Activated T-helper 1 cell treated with anti-CD3 and anti-CD28 coated beads, Interleukin-12 subunit alpha, Interleukin-12 subunit beta, Interleukin-2, Interleukin-4 antibody, amounts not matched to agents 30 ng/mL and 10 ng/mL and 1 ng/mL, durations not matched to agents 14 hours and 24 hours and 36 hours (primary cell): Measurements from ENCODE around the gene IGF2R. TPM values are rescaled to one million over a fixed set of nuclear protein-coding genes. Genes with fewer than 3 reads are reported as not detected.

Source experiments
- DNase-seq: peaks from one replicate; pipeline ENCODE4 v3.0.0; 2021; ENCODE audit warnings: low spot score
- H3K27ac Mint-ChIP-seq: one replicate; pipeline ENCODE4 v1.8.0; 2021; ENCODE audit warnings: mild to moderate bottlenecking, mixed read lengths
- H3K27me3 Mint-ChIP-seq: one replicate; pipeline ENCODE4 v1.8.0; 2022; ENCODE audit warnings: mild to moderate bottlenecking, moderate library complexity, mixed read lengths; ENCODE audit not compliant: insufficient read depth
- H3K36me3 Mint-ChIP-seq: one replicate; pipeline ENCODE4 v1.8.0; 2021; ENCODE audit warnings: low read depth, mixed read lengths
- H3K4me1 Mint-ChIP-seq: one replicate; pipeline ENCODE4 v1.8.0; 2021; ENCODE audit warnings: low read depth, mixed read lengths
- H3K4me3 Mint-ChIP-seq: one replicate; pipeline ENCODE4 v1.8.0; 2021; ENCODE audit warnings: mild to moderate bottlenecking, moderate library complexity, mixed read lengths
- H3K9me3 Mint-ChIP-seq: one replicate; pipeline ENCODE4 v1.8.0; 2021; ENCODE audit warnings: mixed read lengths
- intact Hi-C: fragments of 100-400 bp; cut with micrococcal nuclease; formaldehyde crosslinking; loops from one replicate; pipeline ENCODE4 v1.15.1; 2024
- total RNA-seq: library from RNA; stranded (reverse); gene quantifications from 2 replicates; pipeline ENCODE4 v1.2.3, GENCODE V29; 2022

Gene IGF2R
- total RNA-seq, 1 donor from 2014 or later: 126 TPM

DNA sequence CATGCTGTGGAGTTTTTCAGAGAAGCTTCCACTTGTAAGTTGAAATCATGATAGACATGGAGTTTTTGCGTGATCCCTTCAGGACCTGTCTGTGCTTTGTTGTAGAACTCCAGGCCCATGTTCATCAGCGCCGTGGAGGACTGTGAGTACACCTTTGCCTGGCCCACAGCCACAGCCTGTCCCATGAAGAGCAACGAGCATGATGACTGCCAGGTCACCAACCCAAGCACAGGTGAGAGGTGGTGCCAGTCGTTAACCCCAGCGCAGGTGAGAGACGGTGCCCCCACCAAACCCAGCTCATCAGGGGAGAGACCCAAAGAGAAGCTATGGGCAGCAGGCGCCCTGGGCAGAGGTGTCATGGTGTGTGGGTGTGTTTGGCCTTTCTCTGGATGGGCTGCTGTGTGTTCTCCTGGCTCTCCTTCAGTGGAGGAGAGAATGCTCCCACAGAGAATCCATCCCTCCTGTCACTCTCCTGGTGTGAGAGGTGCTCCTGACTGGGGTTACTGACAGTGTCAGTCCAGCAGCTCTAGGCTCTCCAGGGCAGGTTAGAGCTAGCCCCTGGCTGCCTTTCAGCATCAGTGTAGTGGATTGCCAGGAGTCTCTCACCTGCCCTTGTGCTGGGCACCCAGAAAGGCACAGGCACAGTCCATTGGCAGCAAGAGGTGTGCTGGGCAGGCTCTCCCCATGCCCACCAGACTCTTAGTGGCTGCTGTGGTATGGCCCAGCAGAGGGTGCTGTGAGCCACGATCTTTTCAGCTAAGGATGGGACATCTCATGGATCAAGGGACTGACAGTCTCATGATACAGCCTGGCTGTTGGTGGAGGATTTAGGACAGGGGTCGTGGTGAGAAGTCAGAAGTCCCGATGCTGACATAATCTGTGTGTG is 103.2 kb downstream of the IGF2R start:
- peaks cover 50% of the 10 kb centered on the region for H3K4me1 Mint-ChIP-seq
- H3K9me3 Mint-ChIP-seq: no peaks in the 10 kb centered on the region
- no peak overlapping the region for H3K4me3 Mint-ChIP-seq
- H3K27ac Mint-ChIP-seq: no peak overlapping the region
- H3K27me3 Mint-ChIP-seq: no peaks in the 10 kb centered on the region
- DNase-seq: no peak
- peaks cover 79% of the 10 kb centered on the region for H3K36me3 Mint-ChIP-seq
- intact Hi-C loops: no loop called here

DNA sequence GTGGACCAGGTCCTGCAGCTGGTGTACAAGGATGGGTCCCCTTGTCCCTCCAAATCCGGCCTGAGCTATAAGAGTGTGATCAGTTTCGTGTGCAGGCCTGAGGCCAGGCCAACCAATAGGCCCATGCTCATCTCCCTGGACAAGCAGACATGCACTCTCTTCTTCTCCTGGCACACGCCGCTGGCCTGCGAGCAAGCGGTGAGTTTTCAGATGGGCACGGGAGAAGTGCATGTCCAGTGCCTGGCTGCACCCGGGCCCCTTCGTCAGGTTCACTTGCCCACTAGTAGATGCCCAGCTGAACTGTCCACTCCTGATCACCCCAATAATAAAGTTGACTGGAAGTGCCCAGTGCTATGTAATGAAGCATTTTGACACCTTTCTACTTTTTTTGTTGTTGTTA is 104.4 kb downstream of the IGF2R start:
- DNase-seq: no peak
- Mint-ChIP-seq H3K9me3 (no peaks in the 10 kb centered on the region), H3K27ac (peak overlapping the region; percentile 60), H3K36me3 (peaks cover 71% of the 10 kb centered on the region), H3K4me3 (no peak overlapping the region), H3K27me3 (no peaks in the 10 kb centered on the region), H3K4me1 (peaks cover 39% of the 10 kb centered on the region)
- intact Hi-C loops: no loop called here

DNA sequence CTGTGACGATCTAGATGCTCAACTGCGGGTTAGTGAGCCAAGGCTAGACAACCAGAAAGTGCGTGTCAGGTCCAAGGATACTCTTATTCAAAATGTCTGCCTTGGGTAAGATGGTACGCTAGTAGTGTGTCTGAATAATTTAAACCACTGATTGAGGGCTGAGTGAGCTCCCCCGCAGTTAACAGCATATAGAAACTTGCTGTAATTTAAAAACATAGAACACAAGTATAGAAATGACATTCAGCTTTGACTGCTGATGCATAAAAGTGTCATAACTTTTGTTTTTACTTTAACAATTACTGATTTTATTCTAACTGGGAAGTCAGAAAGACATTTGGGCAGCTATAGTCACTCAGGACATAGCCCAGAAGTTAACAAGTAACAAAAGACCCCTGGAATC is 107.1 kb downstream of the IGF2R start:
- Mint-ChIP-seq H3K27ac (no peak overlapping the region), H3K9me3 (no peaks in the 10 kb centered on the region), H3K27me3 (no peaks in the 10 kb centered on the region), H3K4me3 (no peak overlapping the region), H3K36me3 (peaks cover 60% of the 10 kb centered on the region), H3K4me1 (peaks cover 14% of the 10 kb centered on the region)
- DNase-seq: no peak
- intact Hi-C loops: loop anchor here (5.0 kb wide), 1 partner anchor 329 kb away; no protein-coding TSS in a partner anchor

DNA sequence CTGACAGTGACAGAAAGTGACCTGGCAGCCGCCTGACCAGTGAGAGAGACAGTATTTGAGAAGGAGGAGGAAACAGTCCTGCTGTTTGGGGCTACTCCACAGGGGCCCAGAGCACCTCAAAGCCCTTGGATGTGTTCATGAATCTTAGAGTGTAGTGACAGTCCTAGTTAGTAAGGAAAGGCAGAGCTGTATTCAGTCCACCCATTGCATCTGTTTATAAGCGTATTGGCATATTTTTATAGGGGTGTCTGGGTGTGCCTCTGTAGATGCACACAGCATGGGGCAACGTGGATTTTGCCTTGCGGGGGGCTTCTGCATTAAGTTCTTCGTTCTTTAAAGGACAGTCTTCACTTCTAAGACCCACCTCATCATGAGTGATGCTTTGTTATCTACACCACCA is 108.1 kb downstream of the IGF2R start:
- Mint-ChIP-seq H3K36me3 (peaks cover 60% of the 10 kb centered on the region), H3K4me1 (peaks cover 8% of the 10 kb centered on the region), H3K27ac (no peak overlapping the region), H3K9me3 (no peaks in the 10 kb centered on the region), H3K4me3 (no peak overlapping the region), H3K27me3 (no peaks in the 10 kb centered on the region)
- DNase-seq: no peak
- intact Hi-C loops: loop anchor here (5.0 kb wide), 1 partner anchor 330 kb away; no protein-coding TSS in a partner anchor

DNA sequence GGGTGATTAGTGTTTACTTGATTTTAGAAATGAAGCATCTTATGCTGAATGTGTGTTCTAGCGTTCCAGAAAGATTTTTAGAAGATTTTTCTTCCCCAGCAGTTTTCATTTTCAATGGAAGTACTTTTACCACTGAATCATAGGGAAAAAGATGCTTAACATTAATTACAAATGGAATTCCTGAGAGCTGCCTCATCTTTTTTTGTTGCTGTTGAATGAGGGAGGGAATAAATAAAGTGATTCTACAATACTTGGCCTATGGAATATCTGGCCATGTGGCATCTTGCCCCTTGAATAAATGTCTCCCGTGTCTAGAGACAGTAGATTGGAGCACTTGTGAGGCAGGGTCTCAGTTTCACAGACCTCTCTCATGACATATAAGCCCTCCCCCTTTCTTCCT is 108.6 kb downstream of the IGF2R start:
- H3K36me3 Mint-ChIP-seq: peaks cover 58% of the 10 kb centered on the region

DNA sequence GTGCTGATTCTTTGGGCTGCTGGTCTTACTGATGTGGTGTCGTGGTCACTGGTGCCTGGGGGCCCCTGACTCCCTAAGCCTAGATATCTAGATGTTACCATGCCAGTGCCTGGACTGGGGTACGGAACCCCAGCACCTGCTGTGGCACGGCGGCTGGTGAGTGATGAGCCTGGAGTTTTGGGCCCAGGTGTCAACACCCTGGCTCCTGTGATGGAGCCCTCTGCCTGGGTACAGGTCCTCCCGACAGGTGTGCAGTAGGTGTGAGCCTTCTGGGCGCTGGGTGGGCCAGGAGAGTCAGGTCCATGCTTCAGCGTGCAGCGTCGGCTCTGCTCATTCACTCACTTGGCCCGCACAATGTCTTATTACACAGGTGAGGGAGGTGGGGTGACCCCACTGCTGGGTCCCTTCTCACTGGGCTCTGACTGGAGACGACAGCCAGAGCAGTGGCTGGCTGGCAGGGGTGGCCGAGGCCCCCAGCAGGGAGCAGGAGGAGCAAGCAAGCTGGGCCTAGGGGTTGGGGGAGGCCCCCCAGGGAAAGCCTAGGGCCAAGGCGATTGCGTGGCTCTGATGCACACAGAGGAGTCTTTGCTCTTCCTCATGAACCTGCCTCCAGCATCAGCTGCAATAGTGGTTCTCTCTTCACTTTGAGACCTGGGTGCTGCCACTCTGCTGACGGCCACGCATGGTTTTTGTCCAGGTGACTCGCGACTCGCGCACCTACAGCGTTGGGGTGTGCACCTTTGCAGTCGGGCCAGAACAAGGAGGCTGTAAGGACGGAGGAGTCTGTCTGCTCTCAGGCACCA is 110.2 kb downstream of the IGF2R start:
- Mint-ChIP-seq H3K36me3 (peaks cover 59% of the 10 kb centered on the region), H3K27ac (no peak overlapping the region), H3K27me3 (no peaks in the 10 kb centered on the region), H3K4me3 (no peak overlapping the region), H3K9me3 (no peaks in the 10 kb centered on the region), H3K4me1 (peaks cover 10% of the 10 kb centered on the region)
- intact Hi-C loops: loop anchor here (5.0 kb wide), 1 partner anchor 332 kb away; no protein-coding TSS in a partner anchor
- no peak for DNase-seq

More for the DNA sequence above, 108.6 kb downstream of the IGF2R start:
- peaks cover 8% of the 10 kb centered on the region for H3K4me1 Mint-ChIP-seq
- H3K27me3 Mint-ChIP-seq: no peaks in the 10 kb centered on the region
- DNase-seq: no peak
- no peaks in the 10 kb centered on the region for H3K9me3 Mint-ChIP-seq
- intact Hi-C loops: loop anchor here (5.0 kb wide), 1 partner anchor 330 kb away; no protein-coding TSS in a partner anchor
- H3K4me3 Mint-ChIP-seq: no peak overlapping the region
- no peak overlapping the region for H3K27ac Mint-ChIP-seq

DNA sequence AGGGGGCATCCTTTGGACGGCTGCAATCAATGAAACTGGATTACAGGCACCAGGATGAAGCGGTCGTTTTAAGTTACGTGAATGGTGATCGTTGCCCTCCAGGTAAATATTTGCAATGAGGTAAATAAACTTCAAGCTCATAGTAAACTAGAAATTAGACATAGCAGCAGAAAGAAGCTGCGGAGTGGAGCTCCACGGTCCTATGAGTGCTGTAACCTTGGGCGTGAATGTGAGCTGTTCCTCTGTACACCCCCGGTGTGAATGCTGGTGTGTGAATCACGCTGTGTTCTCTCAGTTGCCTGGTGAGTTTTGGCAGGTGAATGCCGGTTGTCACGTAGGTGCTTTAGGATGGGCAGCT is 110.8 kb downstream of the IGF2R start:
- intact Hi-C loops: loop anchor here (5.0 kb wide), 1 partner anchor 332 kb away; no protein-coding TSS in a partner anchor
- DNase-seq: no peak
- H3K27ac Mint-ChIP-seq: no peak overlapping the region
- no peaks in the 10 kb centered on the region for H3K27me3 Mint-ChIP-seq
- peaks cover 15% of the 10 kb centered on the region for H3K4me1 Mint-ChIP-seq
- H3K9me3 Mint-ChIP-seq: no peaks in the 10 kb centered on the region
- H3K4me3 Mint-ChIP-seq: no peak overlapping the region
- H3K36me3 Mint-ChIP-seq: peaks cover 61% of the 10 kb centered on the region

DNA sequence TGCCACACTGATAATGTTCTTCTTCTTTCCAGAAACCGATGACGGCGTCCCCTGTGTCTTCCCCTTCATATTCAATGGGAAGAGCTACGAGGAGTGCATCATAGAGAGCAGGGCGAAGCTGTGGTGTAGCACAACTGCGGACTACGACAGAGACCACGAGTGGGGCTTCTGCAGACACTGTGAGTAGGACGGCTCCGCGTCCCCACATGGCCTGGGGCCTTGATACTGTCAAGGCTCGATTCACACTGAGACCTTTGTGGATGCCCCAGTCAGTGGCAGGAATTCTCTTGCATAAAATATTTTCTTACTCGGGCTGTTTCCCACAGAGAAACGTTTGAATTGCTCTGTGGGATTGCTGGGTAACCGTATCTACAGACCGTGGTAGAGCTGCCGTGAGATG is 111.2 kb downstream of the IGF2R start:
- Mint-ChIP-seq H3K36me3 (peaks cover 63% of the 10 kb centered on the region), H3K4me3 (no peak overlapping the region), H3K9me3 (no peaks in the 10 kb centered on the region), H3K27me3 (no peaks in the 10 kb centered on the region), H3K27ac (no peak overlapping the region), H3K4me1 (peaks cover 16% of the 10 kb centered on the region)
- intact Hi-C loops: no loop called here
- DNase-seq: no peak

DNA sequence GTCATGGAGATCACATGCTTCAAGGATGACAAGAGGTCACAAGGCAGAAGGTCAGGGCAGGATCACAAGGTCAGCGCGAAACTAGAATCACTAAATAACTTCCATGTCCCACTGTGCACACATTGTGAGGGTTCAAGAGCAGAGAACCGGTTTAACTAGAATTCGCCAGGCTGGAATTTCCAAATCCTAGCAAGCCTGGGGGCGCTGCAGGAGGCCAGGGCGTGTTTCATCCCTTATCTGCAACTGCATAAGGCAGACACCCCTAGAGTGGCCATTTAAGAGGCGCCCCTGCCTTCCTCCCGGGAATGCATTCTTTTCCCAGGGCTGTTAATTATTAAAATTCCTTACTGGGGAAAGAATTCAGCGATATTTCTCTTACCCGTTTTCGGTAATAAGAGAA is 112.5 kb downstream of the IGF2R start:
- no peak for DNase-seq
- H3K27me3 Mint-ChIP-seq: no peaks in the 10 kb centered on the region
- no peak overlapping the region for H3K4me3 Mint-ChIP-seq
- H3K4me1 Mint-ChIP-seq: peaks cover 21% of the 10 kb centered on the region
- intact Hi-C loops: no loop called here
- H3K9me3 Mint-ChIP-seq: no peaks in the 10 kb centered on the region
- H3K36me3 Mint-ChIP-seq: peaks cover 70% of the 10 kb centered on the region
- no peak overlapping the region for H3K27ac Mint-ChIP-seq

DNA sequence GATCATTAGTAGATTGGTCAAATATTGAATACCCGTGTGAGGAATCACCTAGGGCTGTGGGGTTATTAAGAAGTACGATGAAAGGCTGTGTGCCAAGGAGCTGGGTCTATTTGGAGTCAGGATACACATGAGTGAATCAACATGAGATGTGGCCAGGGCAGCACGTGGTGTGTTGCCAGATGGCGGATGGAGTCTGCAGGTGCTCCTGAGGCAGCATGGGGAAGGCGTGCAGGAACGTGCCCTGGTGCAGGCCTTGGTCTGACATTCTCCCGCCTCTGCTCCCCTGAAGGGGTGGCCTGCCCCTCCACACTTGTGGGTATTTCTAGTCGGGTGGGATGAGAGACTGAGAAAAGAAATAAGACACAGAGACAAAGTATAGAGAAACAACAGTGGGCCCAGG is 113.7 kb downstream of the IGF2R start:
- Mint-ChIP-seq H3K27ac (no peak overlapping the region), H3K4me1 (peaks cover 21% of the 10 kb centered on the region), H3K4me3 (no peak overlapping the region), H3K9me3 (no peaks in the 10 kb centered on the region), H3K27me3 (no peaks in the 10 kb centered on the region), H3K36me3 (peaks cover 66% of the 10 kb centered on the region)
- DNase-seq: no peak
- intact Hi-C loops: no loop called here

DNA sequence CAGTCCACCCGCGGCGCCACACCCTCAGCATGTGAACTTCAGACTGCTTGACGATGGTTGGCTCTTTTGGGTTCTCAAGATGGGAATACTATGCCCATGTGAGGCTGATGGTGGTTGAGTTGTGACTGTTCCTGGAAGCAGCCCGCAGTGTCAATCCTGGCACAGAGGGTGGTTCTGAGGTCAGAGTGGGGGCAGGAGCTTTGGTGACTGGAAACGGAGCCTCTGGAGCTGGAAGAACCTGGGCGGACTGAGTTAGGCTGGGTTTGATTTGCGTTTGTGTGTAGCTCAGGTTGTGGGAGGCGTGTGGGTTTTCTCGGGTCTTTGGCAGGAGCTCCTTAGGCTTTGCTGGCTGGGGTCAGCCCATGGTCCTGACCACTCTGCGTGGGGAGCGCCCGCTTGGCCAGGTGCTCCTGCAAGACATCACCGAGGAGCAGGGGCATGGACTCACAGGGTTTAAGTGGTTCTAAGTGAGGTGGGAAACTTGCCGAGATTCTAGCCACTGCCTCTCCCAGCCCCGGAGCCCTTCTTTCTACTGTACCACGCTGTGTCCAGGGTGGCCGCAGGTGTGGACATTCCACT is 115.4 kb downstream of the IGF2R start:
- no peak overlapping the region for H3K4me3 Mint-ChIP-seq
- no peaks in the 10 kb centered on the region for H3K9me3 Mint-ChIP-seq
- peak overlapping the region; percentile 72 for H3K27ac Mint-ChIP-seq
- DNase-seq: no peak
- peaks cover 75% of the 10 kb centered on the region for H3K36me3 Mint-ChIP-seq
- intact Hi-C loops: no loop called here
- no peaks in the 10 kb centered on the region for H3K27me3 Mint-ChIP-seq
- peaks cover 21% of the 10 kb centered on the region for H3K4me1 Mint-ChIP-seq

DNA sequence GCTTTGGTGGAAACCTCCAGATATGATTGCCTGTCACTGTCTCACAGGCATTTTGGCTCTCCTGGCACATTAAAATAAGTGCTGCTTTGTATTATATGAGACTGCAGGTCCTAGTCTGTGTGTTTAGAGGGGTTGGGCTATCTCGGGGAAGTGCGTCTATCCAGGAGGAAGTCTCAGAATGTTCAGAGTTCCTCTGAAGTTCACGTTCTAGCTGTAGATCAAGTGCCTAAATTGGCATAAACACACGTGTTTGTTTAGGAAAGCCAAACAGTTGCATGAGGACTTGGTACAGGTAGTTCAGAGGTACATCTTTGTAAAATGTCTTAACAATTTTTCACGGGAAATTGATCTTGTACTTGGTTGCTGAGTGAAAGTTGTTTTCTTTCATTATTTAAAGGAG is 116.3 kb downstream of the IGF2R start:
- Mint-ChIP-seq H3K27me3 (no peaks in the 10 kb centered on the region), H3K9me3 (no peaks in the 10 kb centered on the region), H3K27ac (peak overlapping the region; percentile 31), H3K4me1 (peaks cover 21% of the 10 kb centered on the region), H3K36me3 (peaks cover 74% of the 10 kb centered on the region), H3K4me3 (no peak overlapping the region)
- intact Hi-C loops: no loop called here
- DNase-seq: no peak
